ENCODE results near the gene IPO5. TPM values are rescaled to one million over a fixed set of nuclear protein-coding genes. Genes with fewer than 3 reads are reported as not detected.

The IPO5 gene
- total and polyA plus RNA-seq, 2 of the 4 experiments (the other 2 are of a cell fraction), result 89.2 to 270 TPM

GRCh38 chr13:98072476-98072875, 119.0 kb downstream of the IPO5 start:
- ATAC-seq (ENCODE audit: low read depth), result no peak
- no CpG with 5 or more reads among the region's 2 CpGs for WGBS, 2 experiments (ENCODE audit: extremely low coverage in 2 of 2, insufficient read length in 1 of 2)

More at GRCh38 chr13:98072476-98072875, 119.0 kb downstream of the IPO5 start:
- H2AK5ac ChIP-seq (ENCODE audit: low read depth, low read length), result no peak overlapping the region
- no peak overlapping the region for H2AK9ac ChIP-seq (replicated peaks; ENCODE audit: low read depth, low read length, poor library complexity)
- in situ Hi-C loops (cut with MboI; ENCODE audit: low sequenced_read_pairs) (no loop called here), intact Hi-C loops (cut with micrococcal nuclease) (no loop called here), dilution Hi-C loops (cut with HindIII; ENCODE audit: low sequenced_read_pairs, unreplicated experiment) (no loop called here)
- no peak overlapping the region for H3K14ac ChIP-seq (replicated peaks; ENCODE audit: low read depth, low read length)
- BruUV-seq (replicated peaks), result no TSS peak
- no peak overlapping the region for H2BK120ac ChIP-seq (ENCODE audit: low read depth, low read length)
- no peak overlapping the region for H3K4me2 ChIP-seq (ENCODE audit: low read depth, low read length)
- no peak overlapping the region for H4K5ac ChIP-seq (ENCODE audit: low read depth, low read length)
- no peaks in the 10 kb centered on the region for H3K9me3 ChIP-seq (ENCODE audit: control insufficient read depth, insufficient read depth, low read length)
- H3K4me3 ChIP-seq (ENCODE audit: insufficient read depth, low read depth, low read length), result no peak overlapping the region
- no peak overlapping the region for H3K27ac ChIP-seq (ENCODE audit: insufficient read depth, low read length)
- no peak overlapping the region for H3K9ac ChIP-seq (ENCODE audit: low read depth, low read length)
- no peaks in the 10 kb centered on the region for H3K9me1 ChIP-seq (ENCODE audit: insufficient read depth, low read length)
- H2BK15ac ChIP-seq (ENCODE audit: low read depth, low read length), result no peak overlapping the region
- H3K79me1 ChIP-seq (ENCODE audit: low read depth in 1 of 2, low read length in 2 of 2), result no peaks in the 10 kb centered on the region
- DNase-seq, result no peak
- H3K4ac ChIP-seq (ENCODE audit: low read depth, low read length), result no peak overlapping the region
- no peaks in the 10 kb centered on the region for H4K20me1 ChIP-seq (ENCODE audit: insufficient read depth, low read length)
- CTCF ChIA-PET, result no interaction called here
- POLR2A ChIA-PET (ENCODE audit: unreplicated experiment), result no interaction called here
- H3K56ac ChIP-seq (ENCODE audit: extremely low read depth, insufficient read depth, low read length), result no peak overlapping the region
- no peak overlapping the region for H4K91ac ChIP-seq (ENCODE audit: insufficient read depth, low read depth, low read length)
- H3K18ac ChIP-seq (ENCODE audit: low read depth, low read length), result no peak overlapping the region
- no peaks in the 10 kb centered on the region for H3K36me3 ChIP-seq (ENCODE audit: control insufficient read depth, insufficient read depth, low read length)
- H2BK20ac ChIP-seq (ENCODE audit: low read depth, low read length), result no peak overlapping the region
- no peak overlapping the region for H2AFZ ChIP-seq (replicated peaks; ENCODE audit: low read length, poor library complexity)
- H4K8ac ChIP-seq (ENCODE audit: low read depth in 2 of 2, low read length in 2 of 2), result no peak overlapping the region
- no peak overlapping the region for H3K23ac ChIP-seq (ENCODE audit: low read depth, low read length)
- no peak for TF ChIP-seq USF2 (IDR thresholded peaks at IDR 0.05; ENCODE audit: low read depth, low read length)
- no peak for TF ChIP-seq SMC3 (IDR thresholded peaks at IDR 0.05; ENCODE audit: low read depth, low read length)
- TF ChIP-seq MAZ (IDR thresholded peaks at IDR 0.05; ENCODE audit: borderline replicate concordance, low read depth, low read length), result no peak
- no peak for TF ChIP-seq CEBPB (IDR thresholded peaks at IDR 0.05; ENCODE audit: low read depth, low read length)
- no peak for TF ChIP-seq MAFK (IDR thresholded peaks at IDR 0.05; ENCODE audit: low read depth, low read length)
- no peak for TF ChIP-seq NFE2L2 (IDR thresholded peaks at IDR 0.05; ENCODE audit: low read depth, low read length)
- no peak for TF ChIP-seq BHLHE40 (IDR thresholded peaks at IDR 0.05; ENCODE audit: low read depth, low read length)
- no peak for TF ChIP-seq CTCF (conservative IDR thresholded peaks at IDR 0.05; ENCODE audit: low read depth, low read length)
- H3K4me1 ChIP-seq (ENCODE audit: control insufficient read depth, insufficient read depth, low read length), result no peaks in the 10 kb centered on the region
- H2BK5ac ChIP-seq (ENCODE audit: low read depth, low read length, poor library complexity, severe bottlenecking), result no peak overlapping the region
- no peaks in the 10 kb centered on the region; the same call in 1 of the 2 replicates for H3K27me3 ChIP-seq (ENCODE audit: control insufficient read depth, insufficient read depth, low read length)

All from IMR-90 (cell line).